ENCODE measurements around the gene ENOX1. TPM values are rescaled to one million over a fixed set of nuclear protein-coding genes. Genes with fewer than 3 reads are reported as not detected.
"Not testable (repeated sequence)": the region's sequence is repeated elsewhere in the genome, so short reads cannot be mapped to it uniquely, and the experiment has no call there.

The ENOX1 gene
- total RNA-seq, 1 donor from 2014 or later: 11.5 TPM

GRCh38 chr13:43425234-43425633 is 361.5 kb downstream of the ENOX1 start:
- no peak overlapping the region for H3K27ac ChIP-seq (ENCODE audit: low read depth, low read length)
- no peaks in the 10 kb centered on the region for H3K36me3 ChIP-seq (ENCODE audit: control insufficient read depth in 3 of 3, insufficient read depth in 3 of 3, low read length in 3 of 3)

GRCh38 chr13:43424412-43424811 is 362.4 kb downstream of the ENOX1 start:
- no peaks in the 10 kb centered on the region for H3K27me3 ChIP-seq (ENCODE audit: control insufficient read depth in 3 of 3, insufficient read depth in 3 of 3, low read length in 3 of 3)
- no peaks in the 10 kb centered on the region for H3K4me1 ChIP-seq (ENCODE audit: control insufficient read depth in 3 of 3, insufficient read depth in 3 of 3, low read length in 3 of 3)
- no peaks in the 10 kb centered on the region for H3K9me3 ChIP-seq (ENCODE audit: control insufficient read depth in 3 of 3, low read length in 3 of 3)
- no peak overlapping the region for H3K27ac ChIP-seq (ENCODE audit: low read depth, low read length)
- H3K9ac ChIP-seq (ENCODE audit: low read depth in 1 of 3, low read length in 3 of 3): no peak overlapping the region
- H3K4me3 ChIP-seq (ENCODE audit: low read length in 3 of 3): no peak overlapping the region
- H3K36me3 ChIP-seq (ENCODE audit: control insufficient read depth in 3 of 3, insufficient read depth in 3 of 3, low read length in 3 of 3): no peaks in the 10 kb centered on the region

More at GRCh38 chr13:43425234-43425633, 361.5 kb downstream of the ENOX1 start:
- Histone ChIP-seq H3K9me3 (ENCODE audit: control insufficient read depth in 3 of 3, low read length in 3 of 3) (no peaks in the 10 kb centered on the region), H3K9ac (ENCODE audit: low read depth in 1 of 3, low read length in 3 of 3) (no peak overlapping the region), H3K4me1 (ENCODE audit: control insufficient read depth in 3 of 3, insufficient read depth in 3 of 3, low read length in 3 of 3) (no peaks in the 10 kb centered on the region), H3K27me3 (ENCODE audit: control insufficient read depth in 3 of 3, insufficient read depth in 3 of 3, low read length in 3 of 3) (no peaks in the 10 kb centered on the region), H3K4me3 (ENCODE audit: low read length in 3 of 3) (no peak overlapping the region)

GRCh38 chr13:43422116-43422515 is 364.7 kb downstream of the ENOX1 start:
- H3K9me3 ChIP-seq (ENCODE audit: control insufficient read depth in 3 of 3, low read length in 3 of 3): no peaks in the 10 kb centered on the region
- H3K4me3 ChIP-seq (ENCODE audit: low read length in 3 of 3): no peak overlapping the region
- no peaks in the 10 kb centered on the region for H3K36me3 ChIP-seq (ENCODE audit: control insufficient read depth in 3 of 3, insufficient read depth in 3 of 3, low read length in 3 of 3)
- H3K4me1 ChIP-seq (ENCODE audit: control insufficient read depth in 3 of 3, insufficient read depth in 3 of 3, low read length in 3 of 3): no peaks in the 10 kb centered on the region
- no peak overlapping the region for H3K9ac ChIP-seq (ENCODE audit: low read depth in 1 of 3, low read length in 3 of 3)
- no peaks in the 10 kb centered on the region for H3K27me3 ChIP-seq (ENCODE audit: control insufficient read depth in 3 of 3, insufficient read depth in 3 of 3, low read length in 3 of 3)
- no peak overlapping the region for H3K27ac ChIP-seq (ENCODE audit: low read depth, low read length)

- not testable (repeated sequence) for H3K4me3 ChIP-seq (ENCODE audit: low read length in 3 of 3); H3K27ac ChIP-seq (ENCODE audit: low read depth, low read length); H3K9me3 ChIP-seq (ENCODE audit: control insufficient read depth in 3 of 3, low read length in 3 of 3); H3K9ac ChIP-seq (ENCODE audit: low read depth in 1 of 3, low read length in 3 of 3); H3K27me3 ChIP-seq (ENCODE audit: control insufficient read depth in 3 of 3, insufficient read depth in 3 of 3, low read length in 3 of 3); H3K4me1 ChIP-seq (ENCODE audit: control insufficient read depth in 3 of 3, insufficient read depth in 3 of 3, low read length in 3 of 3); H3K36me3 ChIP-seq (ENCODE audit: control insufficient read depth in 3 of 3, insufficient read depth in 3 of 3, low read length in 3 of 3)
These were observed 369.9 kb downstream of the ENOX1 start for GRCh38 chr13:43416842-43417241.

- not testable (repeated sequence) for H3K9ac ChIP-seq (ENCODE audit: low read depth in 1 of 3, low read length in 3 of 3); H3K9me3 ChIP-seq (ENCODE audit: control insufficient read depth in 3 of 3, low read length in 3 of 3); H3K27ac ChIP-seq (ENCODE audit: low read depth, low read length); H3K36me3 ChIP-seq (ENCODE audit: control insufficient read depth in 3 of 3, insufficient read depth in 3 of 3, low read length in 3 of 3); H3K4me1 ChIP-seq (ENCODE audit: control insufficient read depth in 3 of 3, insufficient read depth in 3 of 3, low read length in 3 of 3); H3K4me3 ChIP-seq (ENCODE audit: low read length in 3 of 3); H3K27me3 ChIP-seq (ENCODE audit: control insufficient read depth in 3 of 3, insufficient read depth in 3 of 3, low read length in 3 of 3)
These were observed 370.4 kb downstream of the ENOX1 start for GRCh38 chr13:43416408-43416807.

- not testable (repeated sequence) for H3K36me3 ChIP-seq (ENCODE audit: control insufficient read depth in 3 of 3, insufficient read depth in 3 of 3, low read length in 3 of 3); H3K27ac ChIP-seq (ENCODE audit: low read depth, low read length); H3K4me3 ChIP-seq (ENCODE audit: low read length in 3 of 3); H3K27me3 ChIP-seq (ENCODE audit: control insufficient read depth in 3 of 3, insufficient read depth in 3 of 3, low read length in 3 of 3); H3K9me3 ChIP-seq (ENCODE audit: control insufficient read depth in 3 of 3, low read length in 3 of 3); H3K4me1 ChIP-seq (ENCODE audit: control insufficient read depth in 3 of 3, insufficient read depth in 3 of 3, low read length in 3 of 3); H3K9ac ChIP-seq (ENCODE audit: low read depth in 1 of 3, low read length in 3 of 3)
These were observed 370.8 kb downstream of the ENOX1 start for GRCh38 chr13:43415903-43416391.

GRCh38 chr13:43414111-43414510 is 372.7 kb downstream of the ENOX1 start:
- H3K9ac ChIP-seq (ENCODE audit: low read depth in 1 of 3, low read length in 3 of 3): no peak overlapping the region
- no peak overlapping the region for H3K4me3 ChIP-seq (ENCODE audit: low read length in 3 of 3)
- H3K9me3 ChIP-seq (ENCODE audit: control insufficient read depth in 3 of 3, low read length in 3 of 3): no peaks in the 10 kb centered on the region
- H3K27me3 ChIP-seq (ENCODE audit: control insufficient read depth in 3 of 3, insufficient read depth in 3 of 3, low read length in 3 of 3): no peaks in the 10 kb centered on the region
- H3K36me3 ChIP-seq (ENCODE audit: control insufficient read depth in 3 of 3, insufficient read depth in 3 of 3, low read length in 3 of 3): no peaks in the 10 kb centered on the region
- H3K27ac ChIP-seq (ENCODE audit: low read depth, low read length): no peak overlapping the region
- peaks cover 0 to 7% (median 5%) of the 10 kb centered on the region in 3 donors for H3K4me1 ChIP-seq (ENCODE audit: control insufficient read depth in 3 of 3, insufficient read depth in 3 of 3, low read length in 3 of 3)

GRCh38 chr13:43411741-43412140 is 375.0 kb downstream of the ENOX1 start:
- Histone ChIP-seq H3K4me1 (ENCODE audit: control insufficient read depth in 3 of 3, insufficient read depth in 3 of 3, low read length in 3 of 3) (peaks cover 3 to 7% (median 5%) of the 10 kb centered on the region in 3 donors), H3K27ac (ENCODE audit: low read depth, low read length) (peak overlapping the region; percentile 50), H3K4me3 (ENCODE audit: low read length in 3 of 3) (no peak overlapping the region), H3K9me3 (ENCODE audit: control insufficient read depth in 3 of 3, low read length in 3 of 3) (no peaks in the 10 kb centered on the region), H3K36me3 (ENCODE audit: control insufficient read depth in 3 of 3, insufficient read depth in 3 of 3, low read length in 3 of 3) (no peaks in the 10 kb centered on the region), H3K9ac (ENCODE audit: low read depth in 1 of 3, low read length in 3 of 3) (no peak overlapping the region), H3K27me3 (ENCODE audit: control insufficient read depth in 3 of 3, insufficient read depth in 3 of 3, low read length in 3 of 3) (no peaks in the 10 kb centered on the region)

GRCh38 chr13:43411211-43411610 is 375.6 kb downstream of the ENOX1 start:
- H3K27me3 ChIP-seq (ENCODE audit: control insufficient read depth in 3 of 3, insufficient read depth in 3 of 3, low read length in 3 of 3): no peaks in the 10 kb centered on the region
- H3K4me1 ChIP-seq (ENCODE audit: control insufficient read depth in 3 of 3, insufficient read depth in 3 of 3, low read length in 3 of 3): peaks cover 3 to 7% (median 5%) of the 10 kb centered on the region in 3 donors
- H3K9me3 ChIP-seq (ENCODE audit: control insufficient read depth in 3 of 3, low read length in 3 of 3): no peaks in the 10 kb centered on the region
- H3K9ac ChIP-seq (ENCODE audit: low read depth in 1 of 3, low read length in 3 of 3): no peak overlapping the region
- H3K27ac ChIP-seq (ENCODE audit: low read depth, low read length): no peak overlapping the region
- H3K4me3 ChIP-seq (ENCODE audit: low read length in 3 of 3): peak overlapping the region in 1 of 3 donors; percentile 2
- no peaks in the 10 kb centered on the region for H3K36me3 ChIP-seq (ENCODE audit: control insufficient read depth in 3 of 3, insufficient read depth in 3 of 3, low read length in 3 of 3)

GRCh38 chr13:43408274-43408673 is 378.5 kb downstream of the ENOX1 start:
- Histone ChIP-seq H3K4me3 (ENCODE audit: low read length in 3 of 3) (no peak overlapping the region), H3K27ac (ENCODE audit: low read depth, low read length) (peak overlapping the region; percentile 66), H3K9ac (ENCODE audit: low read depth in 1 of 3, low read length in 3 of 3) (no peak overlapping the region), H3K36me3 (ENCODE audit: control insufficient read depth in 3 of 3, insufficient read depth in 3 of 3, low read length in 3 of 3) (no peaks in the 10 kb centered on the region), H3K9me3 (ENCODE audit: control insufficient read depth in 3 of 3, low read length in 3 of 3) (no peaks in the 10 kb centered on the region), H3K4me1 (ENCODE audit: control insufficient read depth in 3 of 3, insufficient read depth in 3 of 3, low read length in 3 of 3) (peaks cover 3 to 7% (median 5%) of the 10 kb centered on the region in 3 donors), H3K27me3 (ENCODE audit: control insufficient read depth in 3 of 3, insufficient read depth in 3 of 3, low read length in 3 of 3) (no peaks in the 10 kb centered on the region)
